Mucosa of gallbladder (tissue), 1 donor: ENCODE results near the gene HRH1. TPM values are rescaled to one million over a fixed set of nuclear protein-coding genes. Genes with fewer than 3 reads are reported as not detected.

Experiments used
- DNase-seq: peaks from one replicate; pipeline ENCODE4 v3.0.0-alpha.2; 2020; ENCODE audit warnings: low spot score
- total RNA-seq: library from RNA; stranded (reverse); gene quantifications from one replicate; pipeline ENCODE4 v1.2.1, GENCODE V29; 2021
- donor health status: DM: no; HTN: no; CAD: no.

HRH1 gene
- total RNA-seq, 1 donor from 2014 or later = 5.6 TPM

- DNase-seq = peak; percentile 55
These were observed 128.2 kb downstream of the HRH1 start for GRCh38 chr3:11282250-11283138.

DNA sequence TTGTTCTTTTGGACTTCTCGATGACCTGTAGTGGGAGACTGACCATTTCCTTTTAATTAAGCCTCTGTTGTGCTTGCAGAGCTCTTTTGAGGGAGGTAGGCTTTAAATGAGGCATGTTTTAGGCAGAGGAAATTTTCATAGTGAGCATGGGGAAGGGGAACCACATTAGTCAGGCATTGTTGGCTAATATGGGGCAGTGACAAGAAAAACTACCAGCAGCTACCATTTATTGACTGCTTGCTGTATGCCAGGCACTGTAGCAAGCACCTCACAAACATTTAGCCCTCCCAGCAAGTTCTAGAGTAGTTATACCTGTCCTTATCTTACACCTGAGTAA, 128.8 kb downstream of the HRH1 start:
- DNase-seq = no peak

GRCh38 chr3:11284011-11284410, 129.7 kb downstream of the HRH1 start:
- DNase-seq = no peak

DNA sequence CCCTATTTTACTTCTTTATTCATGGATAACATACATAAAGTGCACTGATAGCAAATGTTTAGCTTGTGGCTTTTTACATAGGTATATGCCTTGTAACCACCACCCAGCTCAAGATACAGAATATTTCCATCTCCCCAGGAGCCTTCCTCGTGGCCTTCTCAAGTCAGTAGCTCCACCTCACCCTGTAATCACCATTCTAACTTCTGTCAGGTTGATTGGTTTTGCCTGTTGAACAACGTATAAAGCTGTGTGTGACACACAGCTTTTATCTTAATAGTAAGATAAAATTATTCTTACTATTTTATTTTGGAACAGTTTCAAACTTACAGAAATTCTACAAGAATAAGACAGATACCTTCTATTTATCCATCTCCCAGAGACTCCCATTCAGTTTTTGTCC, 131.2 kb downstream of the HRH1 start:
- DNase-seq = no peak

- no peak for DNase-seq
These were observed 133.1 kb downstream of the HRH1 start for GRCh38 chr3:11287404-11287803.

GRCh38 chr3:11288021-11288491, 133.8 kb downstream of the HRH1 start:
- DNase-seq = no peak

GRCh38 chr3:11288786-11289637, 134.7 kb downstream of the HRH1 start:
- DNase-seq = no peak

DNA sequence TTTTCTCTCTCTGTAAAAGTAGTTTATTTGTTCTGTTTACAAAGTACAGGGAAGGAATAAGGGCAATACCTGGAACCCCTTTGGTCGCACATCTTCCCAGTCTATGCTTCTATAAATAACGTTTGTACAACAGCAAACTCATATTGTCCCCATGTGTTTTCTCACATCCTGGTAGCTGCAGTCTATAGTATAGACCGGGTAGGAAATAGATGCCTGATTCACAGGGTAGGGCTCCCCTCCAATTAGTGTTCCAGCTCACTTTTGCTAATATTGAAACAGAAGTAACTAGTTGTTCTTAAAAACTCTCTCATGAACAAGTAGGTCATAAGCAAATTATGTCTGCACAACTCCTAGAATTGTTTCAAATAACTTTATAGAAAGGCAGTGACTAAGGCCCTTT, 135.6 kb downstream of the HRH1 start:
- DNase-seq = no peak

DNA sequence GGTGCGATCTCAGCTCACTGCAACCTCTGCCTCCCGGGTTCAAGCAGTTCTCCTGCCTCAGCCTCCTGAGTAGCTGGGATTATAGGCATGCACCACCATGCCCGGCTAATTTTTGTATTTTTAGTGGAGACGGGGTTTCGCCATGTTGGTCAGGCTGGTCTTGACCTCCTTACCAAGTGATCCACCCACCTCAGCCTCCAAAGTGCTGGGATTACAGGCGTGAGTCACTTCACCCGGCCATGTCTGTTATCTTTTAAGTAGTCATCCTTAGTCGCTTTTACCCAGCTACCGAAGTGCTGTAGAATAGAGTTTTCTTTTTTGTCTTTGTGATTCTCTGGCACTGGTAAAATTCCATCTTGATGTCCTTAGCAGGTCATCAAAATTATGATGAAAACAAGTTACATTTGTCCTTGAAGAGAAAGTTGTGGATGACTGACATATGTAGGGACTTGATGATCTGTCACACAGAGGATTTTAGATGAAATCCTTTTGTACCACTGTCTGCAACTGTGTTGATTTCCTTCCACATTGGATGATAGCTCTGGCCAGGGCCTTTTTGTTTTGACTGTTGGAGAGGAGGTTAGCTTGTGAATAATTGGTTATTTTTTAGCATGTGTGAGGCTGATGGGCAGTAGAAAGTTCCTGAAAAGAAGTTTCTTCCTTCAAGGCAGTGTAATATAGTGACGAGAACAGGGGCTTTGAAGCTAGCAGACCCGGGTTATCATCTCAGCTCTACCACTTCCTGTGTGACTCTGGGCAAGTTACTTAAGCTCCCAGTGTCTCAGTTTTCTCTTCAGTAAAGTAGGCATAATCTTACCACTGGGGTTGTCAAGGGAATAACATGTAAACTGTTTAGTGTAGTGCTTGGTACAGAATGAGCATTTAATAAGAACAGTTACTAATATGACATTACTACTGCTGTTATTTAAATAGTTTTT, 136.7 kb downstream of the HRH1 start:
- no peak for DNase-seq

- no peak for DNase-seq
These were observed 137.5 kb downstream of the HRH1 start for GRCh38 chr3:11291808-11292207.

GRCh38 chr3:11297126-11297525, 142.8 kb downstream of the HRH1 start:
- no peak for DNase-seq

DNA sequence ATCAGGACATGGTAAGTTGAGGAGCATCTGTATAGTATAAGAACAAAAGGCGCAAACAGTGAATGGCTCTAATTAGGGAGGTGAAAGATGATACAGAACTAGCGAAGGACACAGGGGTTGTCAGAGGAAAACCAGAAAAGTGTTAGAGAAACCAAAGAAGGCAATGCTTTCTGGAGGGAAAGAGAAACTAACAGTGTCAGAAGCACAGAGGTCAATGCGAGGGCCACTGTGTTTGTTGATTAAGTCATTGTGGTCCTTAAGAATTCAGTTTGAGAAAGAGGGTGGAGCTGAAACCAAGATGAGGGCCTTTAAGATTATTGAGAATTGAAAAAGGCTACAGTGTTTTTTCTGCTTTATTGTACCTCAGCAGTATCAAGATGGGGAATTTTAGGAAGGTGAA, 146.7 kb downstream of the HRH1 start:
- no peak for DNase-seq

- DNase-seq = no peak
These were observed 148.2 kb downstream of the HRH1 start for GRCh38 chr3:11302444-11302843.

- no peak for DNase-seq
These were observed 149.9 kb downstream of the HRH1 start for GRCh38 chr3:11304175-11304574.

- no peak for DNase-seq
These were observed 151.2 kb downstream of the HRH1 start for GRCh38 chr3:11305509-11305908.

DNA sequence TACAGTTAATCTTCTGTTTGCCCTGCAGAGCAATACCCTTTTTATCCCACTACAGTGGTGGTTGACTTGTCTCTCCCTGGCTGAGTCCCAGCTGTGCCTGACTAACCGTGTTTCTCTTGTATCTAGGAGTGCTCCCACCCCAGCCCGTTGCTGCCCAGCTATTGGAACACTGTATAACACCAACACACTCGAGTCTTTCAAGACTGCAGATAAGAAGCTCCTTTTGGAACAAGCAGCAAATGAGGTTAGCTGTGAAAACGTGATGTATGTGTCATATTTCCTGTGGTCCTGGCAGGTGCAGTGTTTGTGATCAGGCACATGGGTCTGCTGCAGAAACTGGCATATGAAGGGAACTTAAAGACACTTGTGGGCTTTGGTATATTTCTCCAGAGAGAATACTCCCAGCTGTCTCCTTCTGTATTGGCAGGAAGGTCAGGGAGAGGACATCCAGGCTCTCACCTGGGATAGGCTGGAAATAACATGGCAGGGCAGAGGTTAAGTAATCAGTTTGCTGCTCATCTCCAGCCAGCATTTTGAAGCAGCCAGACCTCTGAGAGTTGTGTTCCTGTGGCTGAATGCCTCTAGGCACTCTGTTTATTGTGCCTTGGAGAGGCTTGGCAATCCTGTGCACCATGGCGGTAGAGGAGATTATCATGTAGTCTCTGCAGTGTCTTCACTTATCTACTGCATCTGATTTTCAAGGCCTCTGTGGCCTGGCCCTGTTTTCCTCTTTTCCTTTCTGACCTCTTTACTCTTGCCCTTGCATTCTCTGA, 152.7 kb downstream of the HRH1 start:
- DNase-seq = no peak

GRCh38 chr3:11307830-11308432, 153.6 kb downstream of the HRH1 start:
- DNase-seq = no peak

DNA sequence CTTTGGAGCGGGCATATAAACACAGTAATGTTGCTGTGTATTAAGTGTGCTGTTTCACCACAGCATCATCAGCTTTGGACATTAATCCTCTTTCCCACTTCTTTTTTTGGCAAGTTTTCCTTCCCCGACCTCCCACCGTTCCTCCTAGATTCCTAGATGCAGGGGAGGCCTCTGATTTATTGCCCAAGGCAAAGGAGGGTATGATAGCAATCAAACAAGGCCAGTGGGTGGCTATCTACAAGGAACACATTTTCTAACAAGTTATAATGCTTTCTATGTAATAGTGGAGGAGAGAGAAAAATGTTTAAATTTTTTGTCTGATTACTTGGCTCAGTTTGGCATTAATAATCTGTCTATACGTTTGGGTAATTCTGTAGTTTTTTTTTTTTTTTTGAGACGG, 156.0 kb downstream of the HRH1 start:
- no peak for DNase-seq

DNA sequence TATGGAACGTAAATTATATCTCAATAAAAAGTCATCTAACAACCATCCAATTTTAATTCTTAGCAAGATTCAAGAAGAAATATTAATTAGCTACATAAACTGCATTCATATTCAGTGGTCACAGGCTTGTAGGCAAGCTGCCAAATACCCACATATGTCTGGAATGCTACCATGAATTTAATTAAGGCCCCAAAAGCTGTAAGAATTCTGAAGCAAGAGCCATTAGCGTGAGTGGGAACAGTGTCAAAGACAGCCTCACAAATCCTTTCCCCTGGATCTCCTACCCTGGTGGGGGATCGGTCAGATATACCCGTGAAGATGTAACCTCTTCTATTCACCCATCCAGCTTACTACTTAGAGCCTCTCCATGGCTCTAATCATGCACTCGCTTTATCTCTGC, 157.9 kb downstream of the HRH1 start:
- DNase-seq = no peak
